NB4 (cell line): ENCODE measurements around the gene FMN1.

Source experiments
- POLR2A ChIP-seq: IDR thresholded peaks from 2 replicates; pipeline ENCODE4 v1.6.1; 2011; ENCODE audit warnings: mild to moderate bottlenecking; ENCODE audit not compliant: insufficient read length; ENCODE audit errors: extremely low read depth
- TF ChIP-seq, protein P1 (sequence below): IDR thresholded peaks from one replicate; pipeline ENCODE4 v1.5.1; 2012; ENCODE audit warnings: low read depth, low read length

- TF ChIP-seq, protein P1, sequence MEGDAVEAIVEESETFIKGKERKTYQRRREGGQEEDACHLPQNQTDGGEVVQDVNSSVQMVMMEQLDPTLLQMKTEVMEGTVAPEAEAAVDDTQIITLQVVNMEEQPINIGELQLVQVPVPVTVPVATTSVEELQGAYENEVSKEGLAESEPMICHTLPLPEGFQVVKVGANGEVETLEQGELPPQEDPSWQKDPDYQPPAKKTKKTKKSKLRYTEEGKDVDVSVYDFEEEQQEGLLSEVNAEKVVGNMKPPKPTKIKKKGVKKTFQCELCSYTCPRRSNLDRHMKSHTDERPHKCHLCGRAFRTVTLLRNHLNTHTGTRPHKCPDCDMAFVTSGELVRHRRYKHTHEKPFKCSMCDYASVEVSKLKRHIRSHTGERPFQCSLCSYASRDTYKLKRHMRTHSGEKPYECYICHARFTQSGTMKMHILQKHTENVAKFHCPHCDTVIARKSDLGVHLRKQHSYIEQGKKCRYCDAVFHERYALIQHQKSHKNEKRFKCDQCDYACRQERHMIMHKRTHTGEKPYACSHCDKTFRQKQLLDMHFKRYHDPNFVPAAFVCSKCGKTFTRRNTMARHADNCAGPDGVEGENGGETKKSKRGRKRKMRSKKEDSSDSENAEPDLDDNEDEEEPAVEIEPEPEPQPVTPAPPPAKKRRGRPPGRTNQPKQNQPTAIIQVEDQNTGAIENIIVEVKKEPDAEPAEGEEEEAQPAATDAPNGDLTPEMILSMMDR = no peak
- TF ChIP-seq POLR2A = no peak
These were observed 74.6 kb downstream of the FMN1 start for GRCh38 chr15:33119865-33120264.
